Endothelial cell of umbilical vein (primary cell): ENCODE results near the gene ADCY2. TPM values are rescaled to one million over a fixed set of nuclear protein-coding genes. Genes with fewer than 3 reads are reported as not detected.

Experiments used
- BruUV-seq: library from RNA; stranded (reverse); fragments of 400-500 nt; replicated peaks from 2 replicates; lab custom pipeline; 2021; lab: Mats Ljungman, UMichigan
- CTCF ChIA-PET: fragments of 300-600, 350-600 bp; sonication (Branson Sonifier 250); formaldehyde crosslinking; loops from one replicate; lab custom pipeline; 2021; ENCODE audit warnings: antibody characterized with exemption, inconsistent platforms; lab: Charles Lee
- POLR2A ChIA-PET: fragments of 300-600, 350-600 bp; sonication (Branson Sonifier 250); formaldehyde crosslinking; loops from one replicate; lab custom pipeline; 2021; ENCODE audit warnings: antibody characterized with exemption, inconsistent platforms; lab: Charles Lee
- DNase-seq: peaks from one replicate; pipeline ENCODE4 v3.0.0-alpha.2; 2011; ENCODE audit warnings: low read depth, low spot score
- FAIRE-seq: peaks from 2 replicates; lab custom pipeline; 2011; peaks lifted over from hg19 to GRCh38; lab: Jason Lieb, UNC
- H2AFZ ChIP-seq: 2 replicates; pipeline ENCODE4 v1.6.0; 2012; ENCODE audit warnings: low read depth, low read length, control low read depth, inconsistent platforms
- H3K27ac ChIP-seq: 2 replicates; pipeline ENCODE4 v1.5.1; 2011; ENCODE audit warnings: low read depth, mild to moderate bottlenecking, control low read depth, low read length, moderate library complexity; ENCODE audit not compliant: insufficient read depth
- H3K27me3 ChIP-seq, 2 experiments: 2 replicates each; pipeline versions ENCODE4 v1.6.0 to v1.6.1; 2011; ENCODE audit warnings: low read length in 2 of 2, mixed read lengths in 1 of 2; ENCODE audit not compliant: control insufficient read depth in 2 of 2, insufficient read depth in 2 of 2
- H3K36me3 ChIP-seq, 2 experiments: 2 replicates in 1 of 2; 3 replicates in 1 of 2; pipeline ENCODE4 v1.5.1; 2011; ENCODE audit warnings: low read length in 2 of 2, mild to moderate bottlenecking in 1 of 2, moderate library complexity in 1 of 2; ENCODE audit not compliant: control insufficient read depth in 2 of 2, insufficient read depth in 2 of 2; ENCODE audit errors: extremely low read depth in 1 of 2
- H3K4me1 ChIP-seq: 3 replicates; pipeline ENCODE4 v1.5.1; 2011; ENCODE audit warnings: mild to moderate bottlenecking, low read length; ENCODE audit not compliant: control insufficient read depth, insufficient read depth; ENCODE audit errors: extremely low read depth
- H3K4me2 ChIP-seq: 2 replicates; pipeline ENCODE4 v1.6.1; 2011; ENCODE audit warnings: low read length, control low read depth, mixed read lengths; ENCODE audit not compliant: insufficient read depth
- H3K4me3 ChIP-seq, 3 experiments: fragments of 200-600 bp in 1 of 3; sonication (generic), shearing (Covaris generic) in 1 of 3; replicated peaks in 1 of 3; 2 replicates each; pipeline ENCODE4 v1.5.1; 2011 to 2016; ENCODE audit warnings: control low read depth in 3 of 3, low read length in 3 of 3, mild to moderate bottlenecking in 2 of 3, inconsistent platforms in 1 of 3, low read depth in 1 of 3, moderate library complexity in 1 of 3; ENCODE audit not compliant: insufficient read depth in 1 of 3
- H3K79me2 ChIP-seq: 2 replicates; pipeline ENCODE4 v1.6.0; 2012; ENCODE audit warnings: low read length, inconsistent platforms; ENCODE audit not compliant: control insufficient read depth, insufficient read depth
- H3K9ac ChIP-seq: replicated peaks from 2 replicates; pipeline ENCODE3; 2011; ENCODE audit warnings: low read length, control low read depth; ENCODE audit not compliant: insufficient read depth; ENCODE audit errors: extremely low read depth
- H3K9me1 ChIP-seq: replicated peaks from 3 replicates; pipeline ENCODE4 v1.6.0; 2011; ENCODE audit warnings: mild to moderate bottlenecking, low read length; ENCODE audit not compliant: control insufficient read depth, insufficient read depth; ENCODE audit errors: extremely low read depth
- H3K9me3 ChIP-seq: replicated peaks from 2 replicates; pipeline ENCODE4 v1.5.1; 2012; ENCODE audit warnings: low read length, inconsistent platforms; ENCODE audit not compliant: control insufficient read depth, insufficient read depth
- H4K20me1 ChIP-seq: replicated peaks from 2 replicates; pipeline ENCODE3; 2011; ENCODE audit warnings: mild to moderate bottlenecking, low read length; ENCODE audit not compliant: control insufficient read depth, insufficient read depth; ENCODE audit errors: extremely low read depth
- CTCF ChIP-seq, 2 donors: IDR thresholded peaks; 1 replicate in 1 of 2; 2 replicates in 1 of 2; pipeline ENCODE4 v1.5.1; 2011; ENCODE audit warnings: low read length in 2 of 2, mild to moderate bottlenecking in 2 of 2, moderate library complexity in 2 of 2, control low read depth in 1 of 2, inconsistent platforms in 1 of 2, low read depth in 1 of 2; ENCODE audit not compliant: insufficient read depth in 1 of 2; ENCODE audit errors: extremely low read depth in 1 of 2
- EZH2 ChIP-seq: IDR thresholded peaks from 2 replicates; pipeline ENCODE4 v1.6.1; 2012; ENCODE audit warnings: borderline replicate concordance, low read depth, mild to moderate bottlenecking, moderate library complexity, low read length, inconsistent platforms; ENCODE audit not compliant: severe bottlenecking
- FOS ChIP-seq: IDR thresholded peaks from 2 replicates; pipeline ENCODE4 v1.6.1; 2011; ENCODE audit warnings: mild to moderate bottlenecking, low read length, moderate library complexity, borderline replicate concordance; ENCODE audit not compliant: insufficient read depth
- GATA2 ChIP-seq: IDR thresholded peaks from 2 replicates; pipeline ENCODE4 v1.7.0; 2011; ENCODE audit warnings: low read depth, mild to moderate bottlenecking, moderate library complexity, mixed read lengths, low read length; ENCODE audit not compliant: insufficient read length, insufficient read depth
- JUN ChIP-seq: IDR thresholded peaks from 2 replicates; pipeline ENCODE4 v1.6.1; 2011; ENCODE audit warnings: borderline replicate concordance, low read depth; ENCODE audit not compliant: insufficient read length, insufficient read depth
- MYC ChIP-seq: IDR thresholded peaks from one replicate; pipeline ENCODE4 v1.6.1; 2011; ENCODE audit warnings: mild to moderate bottlenecking, low read depth, low read length
- POLR2A ChIP-seq: IDR thresholded peaks from 2 replicates; pipeline ENCODE4 v1.6.1; 2012; ENCODE audit warnings: low read depth, mild to moderate bottlenecking, control low read depth, low read length
- POLR2AphosphoS5 ChIP-seq: IDR thresholded peaks from 2 replicates; pipeline ENCODE4 v1.6.1; 2012; ENCODE audit warnings: low read depth, mild to moderate bottlenecking, control low read depth, low read length, moderate library complexity; ENCODE audit not compliant: insufficient read depth
- dilution Hi-C: fragments of 300-500 bp; cut with MboI; formaldehyde crosslinking; loops from one replicate; pipeline ENCODE4 v1.15.0; 2019; ENCODE audit warnings: low sequenced_read_pairs; ENCODE audit not compliant: extremely low pct_ligation_motif_present
- intact Hi-C: fragments of 100-400 bp; cut with micrococcal nuclease; formaldehyde crosslinking; loops from one replicate; pipeline ENCODE4 v1.10.0; 2022
- polyA plus RNA-seq, 4 experiments: library from polyadenylated mRNA; depleted of rRNA in 3 of 4; stranded (reverse) in 3 of 4; unstranded in 1 of 4; fragments of >200 nt; gene quantifications; 2 replicates each; pipeline versions ENCODE4 v1.2.1 to v1.2.3, GENCODE V29; 2011 to 2012; ENCODE audit warnings: missing spikeins in 1 of 4
- total RNA-seq: library from RNA; stranded (reverse); gene quantifications from 2 replicates; pipeline ENCODE4 v1.2.3, GENCODE V29; 2021
- TF ChIP-seq, protein P1 (sequence below): IDR thresholded peaks from 2 replicates; pipeline ENCODE4 v1.6.1; 2011; ENCODE audit not compliant: insufficient read depth, insufficient read length

Gene ADCY2
- total and polyA plus RNA-seq, 2 donors (not counting 3 experiments of a cell fraction or from before 2014, with no cell fraction given), result under 0.01 TPM; not detected in 1

GRCh38 chr5:7803937-7804336 is 408.0 kb downstream of the ADCY2 start:
- H3K9me3 ChIP-seq, result no peaks in the 10 kb centered on the region
- H3K4me3 ChIP-seq, result no peak overlapping the region
- no peaks in the 10 kb centered on the region for H3K4me1 ChIP-seq
- DNase-seq (no peak), FAIRE-seq (no peak)
- H3K27me3 ChIP-seq, result no peaks in the 10 kb centered on the region
- ChIA-PET CTCF (interaction anchor here (1.6 kb wide), 1 partner anchor 1038 kb away, joined by 3 read pairs; no protein-coding TSS in a partner anchor), POLR2A (no interaction called here)
- intact Hi-C loops, result no loop called here
- no peak overlapping the region for H3K27ac ChIP-seq
- no peaks in the 10 kb centered on the region for H3K36me3 ChIP-seq
- dilution Hi-C loops, result no loop called here
- no peak overlapping the region for H3K4me2 ChIP-seq
- H3K9ac ChIP-seq, result no peak overlapping the region
- no peaks in the 10 kb centered on the region for H4K20me1 ChIP-seq
- no peaks in the 10 kb centered on the region for H3K9me1 ChIP-seq
- H2AFZ ChIP-seq, result no peak overlapping the region
- H3K79me2 ChIP-seq, result no peaks in the 10 kb centered on the region
- no peak for TF ChIP-seq POLR2AphosphoS5
- TF ChIP-seq, protein P1, sequence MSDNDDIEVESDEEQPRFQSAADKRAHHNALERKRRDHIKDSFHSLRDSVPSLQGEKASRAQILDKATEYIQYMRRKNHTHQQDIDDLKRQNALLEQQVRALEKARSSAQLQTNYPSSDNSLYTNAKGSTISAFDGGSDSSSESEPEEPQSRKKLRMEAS, result no peak
- no peak for TF ChIP-seq EZH2
- TF ChIP-seq MYC, result no peak
- no peak for TF ChIP-seq FOS
- TF ChIP-seq JUN, result no peak
- TF ChIP-seq POLR2A, result no peak
- no peak for TF ChIP-seq CTCF (IDR thresholded peaks at IDR 0.05; ENCODE audit: extremely low read depth in 1 of 2, insufficient read depth in 1 of 2, low read depth in 1 of 2, low read length in 2 of 2)
- TF ChIP-seq GATA2, result no peak
- BruUV-seq, result no TSS peak
